CD4-positive, alpha-beta T cell treated with Interferon alpha-2 for 1 hour (primary cell): Measurements from ENCODE around the gene FOXO6.

Source experiments
- DNase-seq, 2 donors: peaks; one replicate each; pipeline ENCODE4 v3.0.0-alpha.2; 2020 to 2022

Gene FOXO6

DNA sequence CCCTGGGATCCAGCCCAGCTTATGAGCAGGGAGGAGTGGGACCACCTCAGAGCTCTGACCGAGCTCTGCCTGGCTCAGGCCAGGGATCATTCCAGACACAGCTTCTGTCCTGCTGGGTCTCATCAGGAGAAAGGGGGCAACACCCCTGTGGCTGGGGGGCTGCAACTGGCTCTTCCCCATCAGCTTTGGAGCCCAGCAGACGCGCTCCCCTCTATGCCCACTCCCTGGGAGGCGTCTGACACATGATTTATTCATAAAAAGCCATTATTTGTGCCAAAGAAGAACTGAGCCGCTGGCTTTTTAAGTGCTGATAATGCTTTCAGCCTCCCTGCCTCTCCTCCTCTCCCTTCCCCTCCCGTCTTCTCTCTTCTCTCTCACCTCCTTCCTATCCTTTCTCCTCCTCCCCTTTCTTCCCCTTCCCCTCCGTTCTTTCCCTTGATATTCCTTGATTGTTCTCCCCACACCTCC, 25.0 kb downstream of the FOXO6 start:
- DNase-seq = no peak

DNA sequence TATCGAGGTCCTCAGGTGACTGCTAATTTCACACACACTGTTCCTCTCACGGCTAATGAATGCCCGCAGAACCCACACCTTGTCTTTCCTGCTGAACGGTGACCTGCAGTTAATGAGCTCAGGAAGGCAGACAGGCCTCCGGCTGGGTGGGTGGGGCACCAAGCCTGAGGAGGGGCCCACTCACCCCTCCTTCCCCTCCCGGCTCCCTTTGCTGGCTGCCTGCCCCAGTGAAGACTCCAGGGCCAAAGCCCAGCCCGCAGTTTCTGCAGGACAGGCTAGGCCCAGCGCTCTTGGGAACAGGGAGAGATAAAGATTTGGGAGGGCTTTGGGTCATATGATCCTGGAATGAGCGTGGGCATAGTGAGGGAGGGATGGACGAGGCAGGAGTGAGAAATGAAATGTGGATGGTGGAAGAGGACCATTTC, 26.4 kb downstream of the FOXO6 start:
- no peak for DNase-seq

DNA sequence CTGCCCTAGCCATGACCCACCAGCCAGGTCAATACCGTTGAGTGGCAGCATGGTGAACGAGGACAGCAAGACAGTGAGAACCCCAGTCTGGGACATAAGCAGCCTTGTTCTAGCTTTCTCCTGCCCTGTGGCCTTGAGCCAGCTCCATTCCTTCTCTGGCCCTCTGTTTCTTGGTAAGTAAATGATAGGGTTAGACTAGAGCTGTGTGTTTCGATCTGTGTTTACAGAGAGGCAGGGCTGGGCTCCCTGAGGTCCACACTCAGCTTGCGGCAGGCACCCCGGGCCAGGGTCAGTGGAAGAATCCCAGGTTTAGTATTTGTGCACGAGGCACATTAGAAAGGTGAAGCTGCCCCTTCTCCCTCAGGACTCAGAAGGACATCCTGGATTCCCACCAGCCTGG, 27.3 kb downstream of the FOXO6 start:
- DNase-seq = no peak

DNA sequence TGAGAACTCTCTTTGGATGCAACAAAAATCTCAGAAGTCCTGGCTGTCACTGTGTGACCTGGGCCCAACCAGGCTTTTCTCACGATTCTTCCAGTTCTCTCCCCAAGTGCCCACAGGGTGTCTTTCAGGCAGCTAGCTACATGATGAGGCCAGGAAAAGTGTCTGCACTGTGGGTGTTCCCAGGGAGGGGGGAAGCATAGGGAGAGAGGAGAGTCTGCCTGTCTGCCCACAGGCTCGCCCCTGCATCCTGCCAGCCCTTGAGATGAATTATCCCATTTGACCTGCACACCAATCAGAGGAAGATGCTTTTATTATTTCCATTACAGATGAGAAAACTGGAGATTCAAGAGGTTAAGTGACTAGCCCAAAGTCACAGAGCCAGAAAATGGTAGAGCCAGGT, 27.8 kb downstream of the FOXO6 start:
- no peak for DNase-seq

DNA sequence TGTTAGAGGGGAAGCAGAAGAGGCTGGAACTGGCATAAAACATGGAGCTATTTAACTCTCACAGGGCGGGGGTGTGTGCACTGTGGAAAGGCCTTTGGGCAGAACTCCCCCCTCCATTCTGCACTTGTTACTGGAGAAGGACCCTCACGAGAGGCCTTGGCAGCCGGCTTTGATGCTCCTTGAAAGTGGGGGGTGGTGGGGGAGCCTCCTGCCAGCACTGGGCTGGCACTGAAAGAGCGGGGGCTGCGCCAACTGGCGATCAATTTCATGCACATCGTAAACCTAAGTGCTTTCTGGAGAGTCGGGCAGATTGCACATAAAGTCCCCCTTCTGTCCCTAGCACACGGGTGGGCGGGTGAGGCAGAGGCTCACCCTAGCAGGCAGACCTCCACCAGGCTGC, 28.9 kb downstream of the FOXO6 start:
- DNase-seq = no peak

DNA sequence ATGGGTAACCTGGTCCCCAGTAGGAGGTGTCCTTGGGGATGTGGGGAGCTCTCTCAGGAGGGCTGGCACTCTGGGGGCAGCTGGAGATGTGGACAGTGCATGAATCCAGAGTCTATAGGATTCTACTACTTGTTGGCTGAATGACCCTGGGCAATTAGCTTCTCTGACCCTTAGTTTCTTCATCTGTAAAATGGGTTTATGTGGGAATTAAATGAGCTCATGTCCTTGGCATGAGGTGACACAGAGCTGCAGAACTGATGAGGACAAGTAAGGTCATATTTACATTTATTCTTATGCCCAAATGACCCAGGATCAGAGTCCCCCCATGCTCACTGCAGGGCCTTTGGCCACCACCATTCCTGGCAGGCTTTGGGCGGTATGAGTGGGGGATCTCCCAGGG, 29.3 kb downstream of the FOXO6 start:
- no peak for DNase-seq

DNA sequence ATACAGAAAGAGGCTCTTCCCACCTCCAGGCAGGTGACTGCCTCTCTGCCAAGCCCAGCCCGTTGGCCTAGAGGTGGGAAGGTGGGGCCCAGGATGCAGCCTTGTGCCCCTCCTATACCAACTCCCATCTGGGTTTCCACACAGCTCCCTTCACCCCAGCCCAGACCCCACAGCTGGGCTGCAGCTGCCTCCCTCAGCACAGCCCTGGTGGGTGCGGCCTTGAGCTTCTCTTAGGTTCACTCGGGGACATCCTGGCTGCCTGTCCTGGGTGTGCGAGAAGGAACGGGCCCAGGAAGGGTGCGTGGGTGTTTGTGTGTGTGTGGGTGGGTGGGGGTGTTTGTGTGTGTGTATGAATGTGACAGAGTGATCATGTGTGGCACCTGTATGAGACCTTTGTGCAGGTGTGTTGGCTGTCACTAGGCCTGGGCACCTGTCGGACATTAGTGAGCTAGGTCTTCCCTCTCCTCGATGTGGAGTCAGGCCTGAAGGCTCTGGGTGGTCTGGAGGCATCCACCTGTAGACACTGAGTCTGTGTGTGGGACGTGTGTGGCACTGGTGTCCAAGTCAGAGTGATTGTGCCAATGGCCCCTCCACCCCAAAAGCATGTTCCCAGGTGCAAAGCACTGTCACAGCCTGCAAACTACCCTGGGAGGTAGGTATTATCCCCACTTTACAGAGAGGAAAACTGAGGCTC, 30.7 kb downstream of the FOXO6 start:
- no peak for DNase-seq

DNA sequence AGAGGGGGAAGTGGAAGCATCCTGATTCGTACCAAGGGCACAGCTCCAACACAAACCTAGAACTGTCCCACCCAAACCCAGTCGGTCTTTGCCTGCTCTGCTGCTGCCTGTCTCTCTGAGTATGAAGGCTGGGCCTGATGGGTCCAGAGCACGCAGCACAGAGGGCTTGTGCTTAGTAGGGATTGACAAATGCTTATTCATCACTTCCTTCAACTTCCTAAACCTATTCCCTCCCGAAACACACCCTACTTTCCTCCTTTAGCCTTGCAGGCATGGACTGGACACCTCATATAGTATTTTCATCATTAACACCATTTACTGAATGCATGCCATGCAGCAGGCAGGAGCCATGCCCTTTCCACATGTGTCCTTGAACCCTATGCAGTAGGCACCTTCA, 31.3 kb downstream of the FOXO6 start:
- DNase-seq = no peak

DNA sequence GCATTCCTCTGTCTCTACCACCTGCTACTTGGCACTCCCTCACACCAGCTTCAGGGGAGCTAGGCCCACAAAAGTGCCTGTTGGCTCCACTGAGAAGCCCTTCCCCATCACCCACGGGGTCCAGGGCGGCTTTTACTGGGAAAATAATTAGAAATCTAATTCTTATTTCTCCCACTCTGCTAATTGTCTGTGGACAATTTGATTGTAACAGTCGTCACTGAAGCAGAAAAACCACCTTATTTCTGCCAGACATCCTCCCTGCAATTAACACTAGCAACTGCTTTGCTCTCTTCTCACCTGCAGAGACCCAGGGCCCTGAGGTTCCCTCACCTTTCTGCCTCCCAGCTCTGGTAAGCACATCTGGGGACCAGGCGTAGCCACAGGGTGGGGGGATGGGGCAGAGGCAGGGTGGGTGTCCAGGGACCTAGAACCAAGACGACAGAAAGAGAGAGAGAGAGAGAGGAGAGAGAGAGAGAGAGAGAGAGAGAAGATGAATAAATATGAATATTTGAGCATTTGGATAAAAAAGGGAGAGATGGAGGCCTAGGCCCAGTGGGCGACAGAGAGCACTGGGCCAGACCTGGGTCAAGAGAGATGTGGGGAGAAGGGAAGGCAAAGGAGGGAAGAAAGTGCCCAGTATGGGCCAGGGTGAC, 32.6 kb downstream of the FOXO6 start:
- no peak for DNase-seq

DNA sequence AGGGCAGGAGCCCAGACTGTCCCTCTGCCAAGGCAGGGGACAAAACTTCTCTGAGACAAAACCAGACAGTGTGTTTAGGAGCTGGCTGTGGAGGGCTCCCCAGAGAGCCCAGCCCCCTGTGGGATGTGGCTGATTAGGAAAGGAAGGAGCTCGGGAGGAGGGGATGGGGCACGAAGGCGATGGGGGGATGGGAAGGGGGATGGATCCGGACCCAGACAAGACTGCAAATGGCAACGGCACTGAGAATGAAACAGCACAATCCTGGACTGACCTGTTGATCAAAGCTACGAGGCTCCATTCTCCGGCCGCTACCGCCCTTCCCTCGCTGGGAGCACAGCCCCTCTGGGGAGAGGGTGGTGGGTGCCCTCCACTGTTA, 33.1 kb downstream of the FOXO6 start:
- no peak for DNase-seq

DNA sequence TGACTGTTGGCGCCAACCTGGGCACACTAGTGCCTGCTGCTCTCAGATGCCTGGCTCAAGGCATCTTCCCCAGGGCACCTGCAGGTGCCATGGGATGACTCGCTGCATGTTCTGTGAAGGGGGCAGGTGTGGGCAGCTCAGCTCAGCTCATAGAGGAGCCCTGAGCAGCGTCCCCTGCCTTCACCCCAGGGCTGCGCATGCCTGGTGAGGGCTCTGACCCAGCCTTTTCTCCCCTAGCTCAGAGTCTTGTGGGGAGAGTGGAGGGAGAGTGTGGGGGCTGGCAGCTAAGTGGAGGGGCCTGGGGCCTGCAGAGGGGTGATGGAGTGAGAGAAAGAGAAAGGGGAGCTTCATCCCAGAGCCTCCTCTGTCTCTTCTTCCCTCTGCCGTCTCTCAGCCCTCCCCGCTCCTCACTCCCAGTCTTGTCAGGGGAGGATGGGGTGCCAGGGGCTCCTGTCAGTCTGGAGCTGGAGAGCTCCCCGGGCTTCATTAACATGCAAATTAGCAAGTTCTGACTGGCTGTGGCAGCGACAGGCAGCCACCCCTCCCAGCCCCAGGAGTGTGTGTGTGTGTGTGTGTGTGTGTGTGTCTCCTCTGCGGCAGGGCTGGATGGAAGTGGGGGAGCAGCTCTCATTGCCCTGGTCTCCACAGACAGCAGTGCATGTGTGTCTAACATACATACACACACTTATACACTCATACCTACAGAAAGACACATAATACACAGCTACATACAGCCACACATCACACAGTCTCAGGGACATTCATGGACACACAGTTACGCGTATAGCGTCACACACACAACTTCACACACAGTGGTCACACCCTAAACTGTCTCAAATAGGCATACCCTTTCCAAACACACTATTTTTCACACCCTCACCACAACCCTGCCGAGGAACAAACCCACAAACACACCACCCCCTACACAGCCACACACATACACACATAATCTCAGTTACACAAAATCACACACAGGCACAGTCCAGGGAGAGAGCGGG, 34.0 kb downstream of the FOXO6 start:
- DNase-seq = no peak

DNA sequence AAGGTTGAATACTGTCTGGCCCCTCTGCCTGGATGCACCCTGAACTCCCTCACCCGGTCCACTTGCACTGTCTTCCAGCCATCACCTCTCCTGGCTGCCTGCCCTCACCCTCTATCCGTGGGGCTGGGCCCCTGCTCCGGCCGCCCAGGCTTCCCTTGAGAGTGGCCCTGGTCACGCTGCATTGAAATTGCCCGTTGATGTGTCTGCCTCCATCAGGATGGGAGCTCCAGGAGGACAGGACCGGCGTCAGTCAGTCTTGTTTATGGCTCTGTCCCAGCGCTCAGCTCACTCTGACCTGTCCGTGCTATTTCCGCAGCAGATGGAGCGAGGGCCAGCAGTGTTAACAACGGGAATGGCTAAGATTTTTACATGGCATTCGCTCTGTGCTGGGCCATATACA, 34.9 kb downstream of the FOXO6 start:
- DNase-seq = no peak

DNA sequence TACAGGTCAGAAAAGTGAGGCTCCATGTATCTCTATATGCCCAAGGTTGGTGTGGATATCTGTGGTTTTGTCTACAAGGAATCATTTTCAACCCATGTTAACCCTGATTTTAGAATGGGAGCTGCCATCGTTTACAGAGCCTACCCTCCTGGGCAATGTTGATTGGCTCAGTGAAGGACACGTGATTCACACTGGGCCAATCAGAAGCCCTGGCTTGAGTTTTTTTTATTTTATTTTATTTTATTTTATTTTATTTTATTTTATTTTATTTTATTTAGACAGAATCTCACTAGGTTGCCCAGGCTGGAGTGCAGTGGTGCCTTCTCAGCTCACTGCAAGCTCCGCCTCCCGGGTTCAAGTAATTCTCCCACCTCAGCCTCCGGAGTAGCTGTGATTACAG, 35.8 kb downstream of the FOXO6 start:
- no peak for DNase-seq

DNA sequence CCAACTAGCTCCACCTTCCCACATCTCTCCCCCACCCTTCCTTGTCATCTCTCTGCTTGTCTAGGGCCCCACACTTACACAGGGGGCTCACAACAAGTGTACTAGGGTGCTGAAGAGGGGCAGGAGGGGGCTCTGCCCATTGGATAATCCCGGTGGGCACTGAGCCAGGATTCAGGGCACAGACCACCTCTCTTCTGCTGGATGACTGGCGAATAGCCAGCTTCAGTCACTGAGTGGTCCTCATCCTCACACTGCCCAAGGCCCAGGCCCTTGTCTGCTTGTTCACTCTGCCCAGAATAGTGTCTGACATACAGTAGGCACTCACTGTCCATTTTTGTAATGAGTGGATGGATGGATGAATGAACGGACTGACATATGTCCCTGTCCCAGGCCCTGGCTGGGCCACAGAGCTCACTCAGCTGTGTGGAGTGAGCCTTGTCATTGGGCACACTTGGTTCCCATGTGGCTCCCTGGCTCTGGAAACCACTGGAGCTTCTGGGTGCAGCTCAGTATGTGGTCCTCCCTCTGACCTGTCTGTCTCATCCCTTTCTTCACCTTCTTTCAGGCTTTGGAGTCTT, 36.6 kb downstream of the FOXO6 start:
- no peak for DNase-seq

DNA sequence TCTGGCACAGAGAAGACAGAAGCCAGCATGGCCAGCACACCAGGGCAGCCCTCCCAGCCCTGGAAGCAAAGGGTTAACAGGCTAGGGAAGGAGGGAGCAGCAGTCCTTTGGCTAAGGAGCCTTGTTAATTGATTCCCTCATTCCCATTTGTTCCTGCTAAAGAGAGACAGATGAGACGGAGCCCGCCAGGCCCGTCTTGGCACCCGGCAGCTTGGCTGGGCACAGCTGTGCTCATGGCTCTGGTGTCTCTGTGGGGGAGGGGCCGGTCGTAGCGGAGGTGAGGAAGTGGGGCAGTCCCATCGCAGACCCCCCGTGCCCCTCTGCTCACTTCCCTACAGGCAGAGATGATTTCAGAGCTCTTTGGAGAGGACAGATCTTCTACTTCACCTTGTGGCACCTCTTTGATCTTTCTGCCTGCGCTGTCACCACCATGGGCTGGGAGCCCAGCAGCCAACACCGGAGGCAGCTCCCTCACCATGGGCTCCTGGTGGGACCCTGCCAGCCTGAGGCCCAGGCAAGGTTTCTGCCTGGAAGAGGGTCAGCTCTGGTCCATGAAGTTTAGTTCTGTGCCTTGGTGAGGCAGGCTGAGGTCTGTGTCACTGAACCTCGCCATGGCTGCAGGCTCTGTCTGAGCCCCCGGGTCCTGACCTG, 38.0 kb downstream of the FOXO6 start:
- DNase-seq = no peak

DNA sequence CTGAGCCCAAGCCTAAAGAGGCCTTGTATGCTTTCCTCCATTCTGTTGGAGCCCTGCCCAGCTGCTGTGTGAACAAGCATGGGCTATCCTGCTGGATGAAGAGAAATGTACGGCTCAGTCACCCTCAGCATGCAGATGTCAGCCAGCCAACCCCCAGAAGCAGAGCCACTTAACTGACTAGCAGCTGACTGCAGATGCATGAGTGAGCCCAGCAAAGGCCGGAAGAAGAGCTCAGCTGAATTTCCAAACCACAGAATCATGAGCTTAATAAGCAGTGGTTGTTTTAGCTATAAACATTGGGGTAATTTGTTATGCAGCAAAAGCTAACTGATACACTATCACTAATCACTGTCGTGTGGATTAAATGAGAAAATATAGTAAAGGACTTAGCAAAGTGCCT, 39.0 kb downstream of the FOXO6 start:
- DNase-seq = no peak

DNA sequence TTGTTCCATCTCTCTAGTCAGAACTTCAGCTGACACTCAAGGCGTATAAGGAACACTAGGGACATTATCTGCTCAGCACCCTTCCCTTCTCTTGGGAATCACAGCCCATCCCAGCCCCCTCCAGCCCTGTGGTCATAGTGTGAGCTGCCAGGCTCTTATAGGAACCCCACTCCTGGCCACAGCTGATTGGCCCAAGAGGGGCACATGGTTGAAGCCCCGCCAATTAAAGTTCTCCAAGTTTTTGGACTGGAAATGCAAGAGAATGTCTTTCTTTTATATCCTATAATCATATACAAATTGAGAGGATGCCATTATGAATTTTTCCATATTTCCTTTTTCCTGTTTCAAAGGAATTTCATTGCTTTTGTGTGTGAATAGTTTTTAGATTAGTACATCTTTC, 40.7 kb downstream of the FOXO6 start:
- DNase-seq = no peak

DNA sequence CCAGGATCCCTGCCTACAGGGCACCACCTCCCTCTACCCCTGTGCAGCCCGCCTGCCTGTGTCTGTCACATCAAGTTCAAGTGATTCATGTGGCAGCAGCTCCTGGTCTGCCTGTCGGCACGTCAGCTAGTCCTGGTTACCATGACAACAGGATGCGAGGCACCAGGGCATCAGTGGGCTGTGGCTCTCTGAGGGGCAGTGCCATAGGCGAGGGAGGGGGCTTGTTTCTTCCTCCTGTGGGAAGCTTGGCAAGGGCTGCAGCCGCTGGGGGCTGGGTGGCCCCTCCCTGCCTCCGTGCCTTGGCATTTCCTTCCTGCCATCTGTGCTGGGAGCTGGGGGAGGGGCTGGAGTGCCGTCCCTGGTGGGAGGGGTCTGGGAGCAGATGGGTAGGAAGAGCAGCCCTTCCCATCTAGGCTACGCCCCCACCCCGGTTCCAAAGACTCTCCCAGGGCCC, 43.1 kb downstream of the FOXO6 start:
- peak in 1 of 2 donors; percentile 14 for DNase-seq

DNA sequence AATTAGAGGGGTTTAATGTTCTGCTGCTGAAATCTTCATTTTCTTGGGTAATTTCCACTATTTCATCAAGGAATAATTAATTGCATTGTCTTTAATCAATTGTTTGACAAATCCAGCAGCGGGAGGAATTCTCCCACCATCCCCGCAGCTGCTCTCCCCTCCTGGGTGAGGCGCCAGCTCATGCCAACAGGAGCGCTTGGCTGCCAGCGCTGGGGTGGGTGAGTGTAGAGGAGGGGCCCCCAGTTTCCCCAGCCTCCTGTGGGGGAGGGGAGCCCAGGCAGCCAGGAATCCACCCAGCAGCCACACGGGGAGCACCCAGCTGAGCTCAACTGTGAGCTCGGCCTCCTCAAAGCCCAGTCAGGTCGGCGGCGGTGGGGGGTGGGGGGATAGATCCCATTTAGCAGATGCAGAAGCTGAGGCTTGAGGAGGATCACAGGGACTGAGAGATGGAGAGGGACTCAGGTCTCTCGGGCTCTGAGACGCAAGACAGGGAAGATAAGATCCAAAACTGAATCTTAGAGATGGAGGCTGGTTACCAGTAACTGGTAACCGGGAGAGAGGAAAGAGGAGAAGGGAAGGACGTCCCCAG, 46.5 kb downstream of the FOXO6 start:
- no peak for DNase-seq

DNA sequence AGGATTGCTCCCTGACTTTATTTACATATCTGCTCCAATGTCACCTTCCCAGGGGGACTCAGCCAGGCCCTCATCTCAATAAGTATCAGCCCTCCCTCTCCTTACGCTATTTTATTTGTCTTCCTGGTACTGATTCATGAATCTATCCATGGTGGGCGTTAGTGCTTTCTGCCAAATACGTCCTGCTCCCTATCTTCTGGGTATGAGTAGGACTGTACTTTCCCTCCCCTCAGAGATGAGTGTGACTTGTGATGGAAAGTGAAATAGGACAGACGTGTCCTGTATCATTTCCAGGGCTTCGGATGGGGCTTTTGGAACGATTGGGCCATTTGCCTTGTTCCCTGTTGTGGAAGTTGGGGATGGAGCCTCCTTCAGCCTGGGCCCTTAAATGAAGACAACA, 47.5 kb downstream of the FOXO6 start:
- no peak for DNase-seq

DNA sequence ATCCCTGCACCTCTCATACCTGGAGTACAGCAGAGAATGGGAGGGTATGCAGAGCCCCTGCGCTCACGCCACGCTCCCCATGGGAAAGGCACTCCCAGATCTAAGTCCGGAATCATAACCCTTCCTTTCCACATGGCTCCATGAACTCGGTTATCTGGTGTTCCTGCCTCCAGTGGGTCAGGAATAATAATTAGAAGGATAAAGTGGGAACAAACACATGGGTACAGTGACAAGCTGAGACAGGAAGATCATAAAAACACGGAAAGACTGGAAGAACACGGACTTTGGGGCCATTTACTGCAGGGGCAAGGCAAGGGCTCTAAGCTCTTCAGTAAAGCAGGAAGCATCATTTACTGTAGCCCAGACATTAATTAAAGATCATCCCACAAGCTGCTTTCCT, 48.6 kb downstream of the FOXO6 start:
- no peak for DNase-seq

DNA sequence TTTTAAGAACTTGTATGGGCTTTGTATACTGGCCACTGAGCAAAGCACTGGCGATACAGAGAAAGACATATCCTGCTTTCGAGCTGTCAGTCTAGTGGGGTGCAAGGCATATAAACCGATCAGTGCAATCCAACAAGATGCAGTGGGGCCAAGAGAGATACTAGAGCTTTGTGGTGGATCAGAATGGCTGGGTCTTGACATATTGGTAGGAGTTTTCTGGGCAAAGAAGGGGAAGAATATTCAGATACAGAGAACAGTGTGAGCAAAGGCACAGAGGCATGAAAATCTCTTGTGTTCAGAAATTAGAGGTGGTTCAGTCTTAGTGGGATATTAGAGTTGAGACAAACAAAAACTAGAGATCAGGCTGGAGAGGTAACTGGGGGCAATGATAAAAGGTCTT, 49.2 kb downstream of the FOXO6 start:
- DNase-seq = no peak
